ENCODE results near the gene TMEM175. TPM values are rescaled to one million over a fixed set of nuclear protein-coding genes. Genes with fewer than 3 reads are reported as not detected.

The TMEM175 gene
- total and polyA plus RNA-seq, 2 of the 13 experiments (the other 11 are each of a cell fraction or from before 2014, with no cell fraction given), result 5.1 to 9.9 TPM

GRCh38 chr4:951594-952468, 19.6 kb downstream of the TMEM175 start (continued):
- TF ChIP-seq CTCF (CRISPR knock-in tag; IDR thresholded peaks at IDR 0.05) (no peak), BRD4 (CRISPR knock-in tag; IDR thresholded peaks at IDR 0.05) (no peak), RXRB (CRISPR knock-in tag; IDR thresholded peaks at IDR 0.05; ENCODE audit: borderline replicate concordance) (no peak), FOXC1 (CRISPR knock-in tag; IDR thresholded peaks at IDR 0.05; ENCODE audit: borderline replicate concordance) (no peak), ZNF878 (CRISPR knock-in tag; IDR thresholded peaks at IDR 0.05) (no peak), THYN1 (CRISPR knock-in tag; IDR thresholded peaks at IDR 0.05; ENCODE audit: borderline replicate concordance, low read depth) (no peak), HDAC1 (CRISPR knock-in tag; IDR thresholded peaks at IDR 0.05) (no peak), ZBTB1 (CRISPR knock-in tag; IDR thresholded peaks at IDR 0.05; ENCODE audit: borderline replicate concordance) (no peak), ZNF501 (CRISPR knock-in tag; IDR thresholded peaks at IDR 0.05) (no peak), NFE2L1 (CRISPR knock-in tag; IDR thresholded peaks at IDR 0.05; ENCODE audit: borderline replicate concordance) (no peak), STAG1 (CRISPR knock-in tag; IDR thresholded peaks at IDR 0.05) (no peak), ZNF138 (CRISPR knock-in tag; IDR thresholded peaks at IDR 0.05; ENCODE audit: low read depth) (no peak)

Measured in HepG2 (cell line).